C4-2B (cell line): ENCODE measurements around the gene KCNRG.

Experiments used
- CTCF ChIP-seq: fragments of 450-650 bp; conservative IDR thresholded peaks from 2 replicates; pipeline ENCODE4 v1.5.1; 2017; ENCODE audit warnings: mild to moderate bottlenecking
- ZFX ChIP-seq: fragments of 450-650 bp; IDR thresholded peaks from 2 replicates; pipeline ENCODE4 v1.6.1; 2017

DNA sequence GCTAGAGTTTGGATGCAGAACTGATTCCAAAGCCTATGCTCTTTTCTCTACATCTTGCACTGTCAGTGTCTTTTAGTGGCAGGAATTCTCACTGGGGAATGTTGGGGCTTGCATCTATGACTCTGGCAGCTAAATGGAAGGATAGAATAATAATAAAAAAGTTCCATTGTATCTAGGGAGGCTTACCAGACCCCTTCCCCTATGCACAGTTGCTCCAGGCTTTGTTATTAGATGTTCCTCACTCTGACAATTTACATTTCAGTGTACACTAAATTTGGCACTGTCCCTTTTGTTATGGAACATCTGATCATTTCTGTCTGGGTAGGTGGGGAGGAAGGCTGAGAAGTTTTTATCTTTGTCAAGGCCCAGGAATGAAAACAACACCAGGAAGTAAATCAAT, 22.1 kb upstream of the KCNRG start:
- no peak for TF ChIP-seq CTCF
- no peak for TF ChIP-seq ZFX
